Measurements from ENCODE around the gene DCC. TPM values are rescaled to one million over a fixed set of nuclear protein-coding genes. Genes with fewer than 3 reads are reported as not detected.

The DCC gene
- total and polyA plus RNA-seq, 2 experiments from 2014 or later, result not detected

DNA sequence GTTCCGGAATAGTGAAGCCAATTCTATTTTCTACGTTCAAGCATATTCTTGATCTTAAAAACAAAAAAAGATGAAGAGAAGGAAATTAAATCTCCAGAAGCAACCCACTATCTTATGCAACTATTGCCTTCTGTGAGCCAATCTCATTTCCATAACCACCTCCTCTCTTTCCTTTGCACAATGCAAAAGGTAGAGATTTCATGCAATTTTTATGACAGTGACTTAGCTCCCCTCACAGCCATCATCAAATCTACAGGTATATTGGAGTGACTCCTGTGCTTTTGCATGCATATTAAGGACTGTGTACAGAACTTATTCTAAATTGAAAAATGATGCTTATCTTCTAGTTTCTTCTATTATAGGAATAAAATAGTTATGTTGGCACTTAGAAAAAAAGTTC, 191.8 kb downstream of the DCC start:
- Histone ChIP-seq H2AFZ (no peak overlapping the region), H3K9me2 (ENCODE audit: insufficient read depth) (no peaks in the 10 kb centered on the region), H3K4me1 (ENCODE audit: insufficient read depth) (no peaks in the 10 kb centered on the region), H4K20me1 (ENCODE audit: insufficient read depth) (no peaks in the 10 kb centered on the region), H3K27me3 (replicated peaks; ENCODE audit: insufficient read depth) (no peaks in the 10 kb centered on the region), H3K36me3 (ENCODE audit: low read depth) (no peaks in the 10 kb centered on the region), H3K79me2 (ENCODE audit: insufficient read depth) (no peaks in the 10 kb centered on the region), H3K9ac (no peak overlapping the region), H3K4me2 (ENCODE audit: unreplicated experiment) (no peak overlapping the region), H3K4me3 (no peak overlapping the region), H3K9me3 (ENCODE audit: low read depth) (no peaks in the 10 kb centered on the region), H3F3A (ENCODE audit: insufficient read depth) (no peaks in the 10 kb centered on the region), H3K27ac (no peak overlapping the region)
- in situ Hi-C loops (cut with MboI), result loop anchor here (10.0 kb wide), 1 partner anchor 63 kb away; no protein-coding TSS in a partner anchor
- WGBS, 2 experiments (ENCODE audit: low coverage in 1 of 2, low lambda C conversion rate in 2 of 2, missing lambda C conversion rate in 2 of 2), result 39 to 63% methylated on average over 2 of the region's 2 CpGs
- TF ChIP-seq EZH2 (IDR thresholded peaks at IDR 0.05; ENCODE audit: insufficient read depth, poor library complexity, severe bottlenecking), result no peak
- no peak for TF ChIP-seq EZH2phosphoT487 (IDR thresholded peaks at IDR 0.05; ENCODE audit: insufficient read depth, low read depth)
- DNase-seq, result no peak

DNA sequence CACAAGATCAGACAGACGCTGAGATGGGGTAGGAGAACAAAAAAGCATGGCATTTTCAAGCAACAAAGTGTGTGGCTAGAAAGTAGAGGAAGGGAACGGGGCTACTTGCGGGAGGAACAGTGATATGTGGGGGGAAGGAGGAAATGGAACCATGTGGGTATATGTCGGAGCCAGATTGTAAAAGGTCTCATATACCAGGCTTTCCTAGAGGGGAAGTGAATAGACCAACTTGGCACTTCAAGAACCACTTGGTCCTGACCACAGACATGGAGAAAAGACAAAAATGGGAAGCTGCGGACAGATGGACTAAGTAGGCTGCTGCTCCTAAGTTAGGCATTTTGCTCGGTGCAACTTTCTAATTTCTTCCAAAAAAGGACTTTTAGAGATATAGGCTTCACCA, 196.0 kb downstream of the DCC start:
- Histone ChIP-seq H3K9ac (no peak overlapping the region), H3K4me2 (ENCODE audit: unreplicated experiment) (no peak overlapping the region), H3K9me3 (ENCODE audit: low read depth) (no peaks in the 10 kb centered on the region), H3K79me2 (ENCODE audit: insufficient read depth) (no peaks in the 10 kb centered on the region), H3K27ac (no peak overlapping the region), H3K9me2 (ENCODE audit: insufficient read depth) (no peaks in the 10 kb centered on the region), H4K20me1 (ENCODE audit: insufficient read depth) (no peaks in the 10 kb centered on the region), H3F3A (ENCODE audit: insufficient read depth) (no peaks in the 10 kb centered on the region), H3K4me3 (no peak overlapping the region), H3K4me1 (ENCODE audit: insufficient read depth) (no peaks in the 10 kb centered on the region), H3K27me3 (replicated peaks; ENCODE audit: insufficient read depth) (no peaks in the 10 kb centered on the region), H2AFZ (no peak overlapping the region), H3K36me3 (ENCODE audit: low read depth) (no peaks in the 10 kb centered on the region)
- in situ Hi-C loops (cut with MboI), result loop anchor here (10.0 kb wide), 1 partner anchor 59 kb away; no protein-coding TSS in a partner anchor
- TF ChIP-seq EZH2 (IDR thresholded peaks at IDR 0.05; ENCODE audit: insufficient read depth, poor library complexity, severe bottlenecking) (no peak), EZH2phosphoT487 (IDR thresholded peaks at IDR 0.05; ENCODE audit: insufficient read depth, low read depth) (no peak)
- 47 to 51% methylated on average over 6 of the region's 6 CpGs for WGBS, 2 experiments (ENCODE audit: low coverage in 1 of 2, low lambda C conversion rate in 2 of 2, missing lambda C conversion rate in 2 of 2)
- no peak for DNase-seq

DNA sequence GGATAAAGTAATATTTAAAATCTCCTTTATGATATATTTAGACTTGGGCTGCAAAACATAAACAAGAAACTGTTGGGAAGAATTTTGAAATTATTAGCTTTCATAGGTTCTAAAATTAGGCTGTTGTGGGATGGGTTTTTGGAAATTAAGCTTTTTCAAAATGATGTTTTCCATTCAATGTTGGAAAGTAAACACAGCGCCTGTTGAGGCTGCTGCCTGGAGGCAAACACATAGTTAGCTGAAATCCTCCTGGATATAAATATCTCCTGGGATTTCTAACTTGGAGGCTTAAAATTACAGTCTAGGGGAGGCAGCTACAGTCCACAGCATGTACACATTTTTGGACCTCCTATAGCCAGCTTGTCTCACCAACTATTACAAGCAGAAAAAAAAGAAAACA, 197.3 kb downstream of the DCC start:
- WGBS, 2 experiments (ENCODE audit: low coverage in 1 of 2, low lambda C conversion rate in 2 of 2, missing lambda C conversion rate in 2 of 2), result 25 to 44% methylated on average over 1 of the region's 1 CpG
- H3K79me2 ChIP-seq (ENCODE audit: insufficient read depth), result no peaks in the 10 kb centered on the region
- no peaks in the 10 kb centered on the region for H3K36me3 ChIP-seq (ENCODE audit: low read depth)
- H3K27me3 ChIP-seq (replicated peaks; ENCODE audit: insufficient read depth), result no peaks in the 10 kb centered on the region
- H3K9ac ChIP-seq, result no peak overlapping the region
- H3K4me1 ChIP-seq (ENCODE audit: insufficient read depth), result no peaks in the 10 kb centered on the region
- H2AFZ ChIP-seq, result no peak overlapping the region
- TF ChIP-seq EZH2phosphoT487 (IDR thresholded peaks at IDR 0.05; ENCODE audit: insufficient read depth, low read depth), result no peak
- no peak for TF ChIP-seq EZH2 (IDR thresholded peaks at IDR 0.05; ENCODE audit: insufficient read depth, poor library complexity, severe bottlenecking)
- H3K4me2 ChIP-seq (ENCODE audit: unreplicated experiment), result no peak overlapping the region
- no peaks in the 10 kb centered on the region for H4K20me1 ChIP-seq (ENCODE audit: insufficient read depth)
- no peaks in the 10 kb centered on the region for H3F3A ChIP-seq (ENCODE audit: insufficient read depth)
- in situ Hi-C loops (cut with MboI), result loop anchor here (10.0 kb wide), 1 partner anchor 58 kb away; no protein-coding TSS in a partner anchor
- H3K27ac ChIP-seq, result no peak overlapping the region
- H3K4me3 ChIP-seq, result no peak overlapping the region
- no peak for DNase-seq
- no peaks in the 10 kb centered on the region for H3K9me3 ChIP-seq (ENCODE audit: low read depth)
- no peaks in the 10 kb centered on the region for H3K9me2 ChIP-seq (ENCODE audit: insufficient read depth)

GRCh38 chr18:52541056-52541455, 201.1 kb downstream of the DCC start:
- TF ChIP-seq EZH2phosphoT487 (IDR thresholded peaks at IDR 0.05; ENCODE audit: insufficient read depth, low read depth) (no peak), EZH2 (IDR thresholded peaks at IDR 0.05; ENCODE audit: insufficient read depth, poor library complexity, severe bottlenecking) (no peak)
- Histone ChIP-seq H3K4me2 (ENCODE audit: unreplicated experiment) (no peak overlapping the region), H3K79me2 (ENCODE audit: insufficient read depth) (no peaks in the 10 kb centered on the region), H3K9me3 (ENCODE audit: low read depth) (no peaks in the 10 kb centered on the region), H3K36me3 (ENCODE audit: low read depth) (no peaks in the 10 kb centered on the region), H3K9me2 (ENCODE audit: insufficient read depth) (no peaks in the 10 kb centered on the region), H3K4me1 (ENCODE audit: insufficient read depth) (no peaks in the 10 kb centered on the region), H3K4me3 (no peak overlapping the region), H2AFZ (no peak overlapping the region), H4K20me1 (ENCODE audit: insufficient read depth) (no peaks in the 10 kb centered on the region), H3K27me3 (replicated peaks; ENCODE audit: insufficient read depth) (no peaks in the 10 kb centered on the region), H3K27ac (no peak overlapping the region), H3K9ac (no peak overlapping the region), H3F3A (ENCODE audit: insufficient read depth) (no peaks in the 10 kb centered on the region)
- DNase-seq, result no peak
- in situ Hi-C loops (cut with MboI), result no loop called here
- 29 to 45% methylated on average over 4 of the region's 4 CpGs for WGBS, 2 experiments (ENCODE audit: low coverage in 1 of 2, low lambda C conversion rate in 2 of 2, missing lambda C conversion rate in 2 of 2)

DNA sequence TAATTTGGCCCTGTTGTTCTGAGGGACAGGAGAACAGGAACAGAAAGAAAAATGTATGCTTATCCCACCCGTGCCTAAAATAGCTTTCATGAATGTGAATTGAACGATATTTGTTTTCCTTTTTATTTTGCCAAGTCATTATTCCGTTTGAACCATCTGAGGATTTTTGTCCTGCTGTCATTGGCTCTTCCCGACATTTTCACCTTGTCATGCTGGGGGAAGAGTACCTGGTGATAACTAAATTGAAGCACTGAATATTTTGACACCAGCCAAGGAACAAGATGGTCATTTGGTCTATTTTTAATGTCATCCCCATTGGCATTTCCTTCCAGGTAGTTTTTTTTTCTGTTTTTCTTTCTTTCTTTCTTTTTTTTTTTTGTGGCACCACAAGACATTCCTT, 204.1 kb downstream of the DCC start:
- Histone ChIP-seq H2AFZ (no peak overlapping the region), H3K9me2 (ENCODE audit: insufficient read depth) (no peaks in the 10 kb centered on the region), H3K4me1 (ENCODE audit: insufficient read depth) (no peaks in the 10 kb centered on the region), H3K27ac (no peak overlapping the region), H3K9ac (no peak overlapping the region), H3K9me3 (ENCODE audit: low read depth) (no peaks in the 10 kb centered on the region), H3K79me2 (ENCODE audit: insufficient read depth) (no peaks in the 10 kb centered on the region), H3F3A (ENCODE audit: insufficient read depth) (no peaks in the 10 kb centered on the region), H4K20me1 (ENCODE audit: insufficient read depth) (no peaks in the 10 kb centered on the region), H3K36me3 (ENCODE audit: low read depth) (no peaks in the 10 kb centered on the region), H3K4me2 (ENCODE audit: unreplicated experiment) (no peak overlapping the region), H3K27me3 (replicated peaks; ENCODE audit: insufficient read depth) (no peaks in the 10 kb centered on the region), H3K4me3 (no peak overlapping the region)
- no peak for TF ChIP-seq EZH2 (IDR thresholded peaks at IDR 0.05; ENCODE audit: insufficient read depth, poor library complexity, severe bottlenecking)
- TF ChIP-seq EZH2phosphoT487 (IDR thresholded peaks at IDR 0.05; ENCODE audit: insufficient read depth, low read depth), result no peak
- in situ Hi-C loops (cut with MboI), result no loop called here
- DNase-seq, result no peak
- 10 to 13% methylated on average over 4 of the region's 4 CpGs for WGBS, 2 experiments (ENCODE audit: low coverage in 1 of 2, low lambda C conversion rate in 2 of 2, missing lambda C conversion rate in 2 of 2)
